WERI-Rb-1 (cell line): ENCODE data around the gene LIMCH1.

ENCODE experiments used
- DNase-seq: peaks from one replicate; pipeline ENCODE4 v3.0.0-alpha.2; 2020
- H3K27ac ChIP-seq: fragments of 250-450 bp; sonication (Bioruptor Pico); 2 replicates; pipeline ENCODE4 v1.5.1; 2020; ENCODE audit warnings: mild to moderate bottlenecking, moderate library complexity
- H3K27me3 ChIP-seq: fragments of 250-450 bp; sonication (Bioruptor Pico); 2 replicates; pipeline ENCODE4 v1.5.1; 2021; ENCODE audit warnings: mild to moderate bottlenecking, low read depth, moderate library complexity; ENCODE audit not compliant: insufficient read depth, severe bottlenecking
- H3K36me3 ChIP-seq: fragments of 250-450 bp; sonication (Bioruptor Pico); 2 replicates; pipeline ENCODE4 v1.5.1; 2020; ENCODE audit warnings: mild to moderate bottlenecking, moderate library complexity
- H3K4me3 ChIP-seq: 2 replicates; pipeline ENCODE4 v1.5.1; 2011; ENCODE audit warnings: low read depth, mild to moderate bottlenecking, control low read depth, low read length
- H3K9me3 ChIP-seq: fragments of 250-450 bp; sonication (Bioruptor Pico); 2 replicates; pipeline ENCODE4 v1.5.1; 2021; ENCODE audit warnings: mild to moderate bottlenecking, moderate library complexity; ENCODE audit not compliant: severe bottlenecking
- CTCF ChIP-seq: IDR thresholded peaks from 2 replicates; pipeline ENCODE4 v1.5.1; 2011; ENCODE audit warnings: low read depth, mild to moderate bottlenecking, control low read depth, inconsistent platforms, low read length

Gene LIMCH1

GRCh38 chr4:41624765-41625164 lies 86.8 kb downstream of the LIMCH1 start:
- Histone ChIP-seq H3K4me3 (no peak overlapping the region), H3K27ac (no peak overlapping the region), H3K9me3 (no peaks in the 10 kb centered on the region), H3K27me3 (no peaks in the 10 kb centered on the region), H3K36me3 (no peaks in the 10 kb centered on the region)
- TF ChIP-seq CTCF, result no peak
- DNase-seq, result no peak

- Histone ChIP-seq H3K4me3 (no peak overlapping the region), H3K27ac (no peak overlapping the region), H3K27me3 (no peaks in the 10 kb centered on the region), H3K36me3 (no peaks in the 10 kb centered on the region), H3K9me3 (no peaks in the 10 kb centered on the region)
- DNase-seq, result no peak
- TF ChIP-seq CTCF, result no peak
Measured at GRCh38 chr4:41625531-41625930, 87.6 kb downstream of the LIMCH1 start.

- H3K27me3 ChIP-seq, result no peaks in the 10 kb centered on the region
- H3K4me3 ChIP-seq, result no peak overlapping the region
- H3K27ac ChIP-seq, result no peak overlapping the region
- no peaks in the 10 kb centered on the region for H3K9me3 ChIP-seq
- TF ChIP-seq CTCF, result no peak
- DNase-seq, result no peak
- no peaks in the 10 kb centered on the region for H3K36me3 ChIP-seq
Measured at GRCh38 chr4:41628936-41629335, 91.0 kb downstream of the LIMCH1 start.

GRCh38 chr4:41631523-41631922 lies 93.6 kb downstream of the LIMCH1 start:
- Histone ChIP-seq H3K27me3 (no peaks in the 10 kb centered on the region), H3K4me3 (no peak overlapping the region), H3K9me3 (no peaks in the 10 kb centered on the region), H3K36me3 (no peaks in the 10 kb centered on the region), H3K27ac (no peak overlapping the region)
- DNase-seq, result no peak
- no peak for TF ChIP-seq CTCF

- no peak overlapping the region for H3K4me3 ChIP-seq
- no peaks in the 10 kb centered on the region for H3K9me3 ChIP-seq
- H3K36me3 ChIP-seq, result no peaks in the 10 kb centered on the region
- no peaks in the 10 kb centered on the region for H3K27me3 ChIP-seq
- no peak overlapping the region for H3K27ac ChIP-seq
- no peak for TF ChIP-seq CTCF
- no peak for DNase-seq
Measured at GRCh38 chr4:41632481-41633073, 94.6 kb downstream of the LIMCH1 start.

GRCh38 chr4:41633321-41633720 lies 95.4 kb downstream of the LIMCH1 start:
- Histone ChIP-seq H3K27me3 (no peaks in the 10 kb centered on the region), H3K27ac (no peak overlapping the region), H3K4me3 (no peak overlapping the region), H3K36me3 (no peaks in the 10 kb centered on the region), H3K9me3 (no peaks in the 10 kb centered on the region)
- no peak for TF ChIP-seq CTCF
- DNase-seq, result no peak
